NK-92 (cell line): ENCODE measurements around the gene CTPS1.

Source experiments
- DNase-seq: peaks from one replicate; lab custom pipeline; 2025; ENCODE audit not compliant: unreplicated experiment; lab: John Stamatoyannopoulos, UW

Gene CTPS1

DNA sequence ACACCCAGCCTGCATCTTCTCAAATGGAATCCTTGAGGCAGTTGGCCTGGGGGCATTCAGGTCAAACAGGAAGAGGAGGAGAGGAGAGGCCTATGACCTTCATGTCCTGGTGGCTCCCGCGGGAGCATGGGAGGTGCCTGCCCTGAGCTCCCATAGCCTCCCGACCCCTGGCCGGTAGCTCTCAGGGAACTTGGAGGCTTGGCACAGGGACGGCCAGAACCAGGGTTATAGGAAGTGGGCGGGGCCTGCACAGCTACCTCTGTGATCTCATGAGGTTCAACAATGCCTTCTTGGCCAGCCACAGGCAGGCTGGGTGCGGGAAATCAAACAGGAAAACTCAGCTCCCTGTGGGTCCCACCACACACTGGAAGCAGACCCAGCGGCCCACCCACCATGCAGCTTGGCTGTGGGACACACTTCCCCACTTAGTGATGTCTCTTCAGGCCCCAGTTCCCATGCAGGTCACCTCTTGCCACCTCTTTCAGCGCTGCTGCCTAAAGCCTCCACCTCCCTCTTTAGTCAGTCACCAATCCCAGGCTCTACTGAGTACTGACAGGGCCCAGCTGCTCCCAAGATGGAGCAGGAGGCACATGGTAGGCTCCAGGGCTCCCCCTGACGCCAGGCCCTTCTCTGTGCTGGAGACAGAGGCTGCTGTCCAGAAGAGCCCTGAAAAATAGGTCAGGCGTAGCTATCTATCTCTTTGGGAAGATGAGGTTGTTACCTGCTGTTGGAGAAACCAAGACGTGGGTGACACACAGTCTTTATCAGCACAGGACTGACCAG is 42.2 kb downstream of the CTPS1 start, which contains the start of gene SLFNL1:
SLFNL1 (minus strand) TSS at position 200 of the 783 bp plus-strand sequence. CDS start 1,065 bp downstream, outside the sequence.
- no peak for DNase-seq

DNA sequence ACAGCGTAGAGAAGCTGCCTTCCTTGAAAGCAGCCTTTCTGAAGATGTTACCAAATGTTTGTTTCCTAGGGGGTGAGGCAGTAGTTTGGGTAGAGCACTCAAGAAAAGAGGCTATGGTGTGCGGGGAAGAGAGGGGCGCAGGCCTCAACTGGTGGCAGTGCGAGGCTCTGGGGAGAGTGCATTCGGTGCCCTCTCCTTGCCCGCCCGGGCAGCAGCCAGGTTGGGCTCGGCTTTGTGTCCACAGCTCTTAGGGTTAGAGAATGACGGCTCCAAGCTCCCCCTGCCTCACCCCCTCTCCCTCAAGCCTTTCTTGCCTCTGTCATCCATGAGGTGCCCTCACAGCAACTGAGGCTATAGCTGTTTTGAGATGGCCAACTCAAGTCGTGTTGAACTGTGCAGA is 42.9 kb downstream of the CTPS1 start:
- DNase-seq: no peak

DNA sequence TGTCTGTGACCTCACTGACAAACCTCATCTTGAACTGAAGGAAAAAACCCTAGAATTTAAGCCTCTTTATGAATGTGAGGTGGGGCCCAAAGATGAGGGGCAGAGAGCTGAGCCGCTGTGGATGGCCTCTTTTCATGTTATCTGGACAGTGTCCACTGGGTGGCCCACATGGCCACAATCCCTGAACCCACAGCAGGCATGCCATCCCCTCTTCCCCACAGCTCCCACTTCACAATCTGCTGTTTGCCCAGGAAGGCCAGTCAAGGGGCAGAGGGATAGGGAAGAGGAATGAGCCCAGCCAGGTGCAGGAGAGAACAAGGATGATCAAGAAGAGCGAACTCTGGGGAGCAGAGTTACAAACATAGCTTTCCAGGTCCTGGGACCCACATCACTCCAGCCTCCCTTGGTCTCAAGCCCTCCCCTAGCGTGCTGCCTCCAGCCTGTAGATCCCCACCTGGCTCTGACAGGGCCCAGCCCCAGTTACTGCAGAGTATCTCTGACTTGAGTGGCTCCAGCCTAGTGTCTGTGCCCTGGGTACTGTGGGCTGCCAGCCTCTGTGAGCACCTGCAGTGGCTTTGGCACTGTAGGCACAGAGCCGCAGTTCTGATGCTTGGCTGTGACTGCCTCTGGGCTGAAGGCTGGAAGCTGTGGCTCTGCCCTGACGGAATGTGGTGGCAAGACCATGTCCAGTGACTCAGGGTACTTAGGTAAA is 43.9 kb downstream of the CTPS1 start:
- no peak for DNase-seq

DNA sequence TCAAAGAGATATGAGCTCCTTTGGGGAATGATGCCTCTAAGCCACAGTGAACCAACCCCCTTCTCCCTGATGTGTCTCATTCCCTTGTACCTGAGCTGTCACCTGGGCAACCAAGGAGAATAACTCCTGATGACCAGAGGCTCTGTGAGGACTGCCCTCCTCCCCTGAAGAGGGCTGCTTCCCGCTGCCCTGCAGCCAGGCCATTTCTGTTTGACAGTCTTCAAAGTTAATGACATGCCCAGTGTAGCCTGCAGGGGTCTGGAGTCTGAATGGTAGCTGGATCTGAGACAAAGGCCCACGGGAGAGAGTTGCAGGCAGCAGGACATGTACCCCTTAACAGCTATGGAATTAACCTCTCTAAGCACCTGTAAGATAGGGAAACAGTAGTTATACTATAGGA is 45.5 kb downstream of the CTPS1 start:
- no peak for DNase-seq

DNA sequence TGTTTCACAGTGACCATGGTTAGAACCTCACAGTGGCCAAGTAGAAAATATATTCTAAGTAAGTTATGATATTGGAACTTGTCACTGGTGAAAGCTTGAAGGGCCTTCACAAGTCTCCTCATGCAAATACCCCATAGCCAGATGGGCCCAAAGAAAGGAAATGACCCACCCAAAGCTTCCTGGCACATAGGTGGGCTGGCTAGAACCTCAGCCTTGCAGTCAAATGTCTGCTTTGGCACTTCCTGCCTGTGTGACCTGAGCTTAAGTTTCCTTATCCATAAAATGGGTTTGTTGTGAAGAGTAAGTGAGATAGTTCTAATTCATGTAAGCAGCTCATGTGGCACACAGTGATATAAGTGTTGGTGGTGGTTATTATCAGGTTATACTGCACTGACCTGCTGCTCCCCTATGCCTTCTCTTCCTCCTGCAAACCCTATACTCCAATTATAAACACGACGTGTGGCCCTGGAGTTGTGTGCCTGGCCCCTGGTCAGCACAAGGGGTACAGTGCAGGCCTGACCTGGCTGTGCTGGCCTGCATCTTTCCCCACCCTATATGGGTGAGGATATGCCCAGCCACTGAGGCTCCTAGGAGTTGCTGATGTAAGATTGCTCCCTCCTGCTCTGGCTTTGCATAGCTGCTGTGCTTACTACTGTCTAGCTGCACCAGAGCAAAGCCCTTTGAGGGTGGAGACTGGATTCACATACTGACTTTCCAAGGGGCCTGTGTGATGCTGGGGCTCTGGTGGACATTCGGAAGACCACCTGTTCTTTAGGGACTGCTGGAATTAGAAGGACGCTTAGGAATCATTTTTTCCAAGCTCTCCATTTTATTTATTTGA is 46.7 kb downstream of the CTPS1 start:
- DNase-seq: no peak

DNA sequence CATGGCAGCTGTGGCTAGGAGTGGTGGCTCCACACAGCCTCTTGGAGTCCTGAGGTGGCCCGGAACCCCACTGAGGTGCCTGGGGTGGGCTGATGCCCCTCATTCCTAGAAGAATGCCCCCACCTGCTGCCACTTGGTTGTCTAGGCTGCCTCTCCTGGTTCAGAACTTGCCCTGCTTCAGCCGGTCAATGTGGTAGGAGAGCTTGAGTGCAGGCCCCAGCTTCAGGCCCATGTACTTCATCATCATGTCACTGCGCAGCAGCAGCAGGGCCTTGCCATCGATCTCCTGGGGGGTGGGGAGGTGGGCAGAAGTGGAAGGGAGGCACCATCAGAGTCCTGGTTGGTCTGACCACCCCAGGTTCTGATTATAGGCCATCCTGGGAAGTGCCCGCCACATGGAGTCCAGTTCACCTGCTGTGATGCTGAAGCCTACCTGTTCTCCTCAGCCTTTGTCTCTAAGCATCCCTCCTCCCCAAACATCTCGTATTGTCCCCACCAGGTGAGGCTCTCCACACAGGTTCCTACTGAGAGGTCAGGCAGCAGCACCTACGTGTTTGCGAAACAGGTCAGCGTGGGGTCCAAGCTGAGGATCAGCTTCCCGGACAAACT is 48.6 kb downstream of the CTPS1 start:
- DNase-seq: no peak

DNA sequence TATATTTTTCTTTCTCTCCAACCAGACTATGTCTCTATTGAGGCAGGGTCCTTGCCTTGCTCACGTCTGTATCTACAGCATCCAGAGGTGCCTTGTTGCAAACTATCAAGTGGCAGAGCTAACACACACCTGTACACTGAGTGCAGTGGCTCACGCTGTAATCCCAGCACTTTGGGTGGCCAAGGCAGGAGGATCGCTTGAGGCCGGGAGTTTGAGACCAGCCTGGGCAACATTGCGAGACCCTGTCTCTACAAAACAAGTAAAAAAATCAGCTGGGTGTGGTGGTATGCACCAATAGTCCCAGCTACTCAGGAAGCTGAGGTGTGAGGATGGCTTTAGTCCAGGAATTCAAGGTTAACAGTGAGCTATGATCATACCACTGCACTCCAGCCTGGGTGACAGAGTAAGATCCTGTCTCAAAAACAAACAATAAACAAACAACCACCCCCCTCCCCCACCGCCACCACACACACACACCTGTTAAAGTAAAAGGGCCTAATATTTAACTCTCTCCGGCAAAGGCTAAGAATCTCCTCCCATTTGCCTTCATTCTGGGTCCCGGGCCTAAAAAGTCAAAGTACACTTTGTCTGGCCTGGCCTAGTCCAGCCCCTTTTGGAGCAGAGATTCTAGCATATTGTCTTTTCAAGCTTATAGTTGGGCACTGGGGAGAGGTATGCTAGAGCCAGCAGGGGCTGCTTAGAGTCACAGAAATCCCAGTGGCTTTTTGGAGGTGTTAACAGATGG is 51.5 kb downstream of the CTPS1 start:
- DNase-seq: no peak

DNA sequence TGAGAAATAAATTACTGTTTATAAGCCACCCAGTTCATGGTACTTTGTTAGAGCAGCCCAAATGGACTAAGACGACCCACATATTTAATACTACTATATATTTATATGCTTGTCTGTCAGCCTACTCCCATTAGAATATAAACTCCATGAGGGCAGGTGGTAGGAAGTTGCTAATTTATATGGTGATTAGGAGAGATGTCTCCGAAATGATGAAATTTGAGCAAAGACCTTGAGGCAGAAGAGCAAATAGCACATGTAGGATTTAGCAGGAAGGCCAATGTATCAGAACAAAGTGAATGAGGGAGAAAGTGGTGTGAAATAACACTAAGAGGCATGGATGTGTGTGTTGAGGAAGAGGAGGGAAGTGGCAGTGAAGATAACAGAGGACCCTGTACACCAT is 52.7 kb downstream of the CTPS1 start:
- DNase-seq: no peak

DNA sequence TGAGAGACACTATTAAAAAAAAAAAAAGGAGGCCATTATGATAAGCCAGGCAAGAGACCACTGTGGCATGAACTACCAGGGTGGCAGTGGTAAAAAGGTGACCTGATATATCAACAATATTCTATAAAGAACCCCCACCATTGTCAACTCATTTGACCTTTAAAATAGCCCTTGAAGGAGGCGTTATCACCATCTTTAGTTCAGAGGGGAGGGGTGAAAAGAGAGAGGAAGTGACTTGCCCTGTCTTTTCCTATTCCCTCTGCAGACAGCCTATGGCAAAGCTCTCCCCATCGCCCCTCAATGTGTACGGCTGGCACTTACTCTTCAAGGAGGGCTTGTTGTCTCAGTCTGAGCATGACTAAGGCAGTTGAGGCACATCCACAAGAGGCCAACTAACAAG is 53.8 kb downstream of the CTPS1 start:
- DNase-seq: no peak

DNA sequence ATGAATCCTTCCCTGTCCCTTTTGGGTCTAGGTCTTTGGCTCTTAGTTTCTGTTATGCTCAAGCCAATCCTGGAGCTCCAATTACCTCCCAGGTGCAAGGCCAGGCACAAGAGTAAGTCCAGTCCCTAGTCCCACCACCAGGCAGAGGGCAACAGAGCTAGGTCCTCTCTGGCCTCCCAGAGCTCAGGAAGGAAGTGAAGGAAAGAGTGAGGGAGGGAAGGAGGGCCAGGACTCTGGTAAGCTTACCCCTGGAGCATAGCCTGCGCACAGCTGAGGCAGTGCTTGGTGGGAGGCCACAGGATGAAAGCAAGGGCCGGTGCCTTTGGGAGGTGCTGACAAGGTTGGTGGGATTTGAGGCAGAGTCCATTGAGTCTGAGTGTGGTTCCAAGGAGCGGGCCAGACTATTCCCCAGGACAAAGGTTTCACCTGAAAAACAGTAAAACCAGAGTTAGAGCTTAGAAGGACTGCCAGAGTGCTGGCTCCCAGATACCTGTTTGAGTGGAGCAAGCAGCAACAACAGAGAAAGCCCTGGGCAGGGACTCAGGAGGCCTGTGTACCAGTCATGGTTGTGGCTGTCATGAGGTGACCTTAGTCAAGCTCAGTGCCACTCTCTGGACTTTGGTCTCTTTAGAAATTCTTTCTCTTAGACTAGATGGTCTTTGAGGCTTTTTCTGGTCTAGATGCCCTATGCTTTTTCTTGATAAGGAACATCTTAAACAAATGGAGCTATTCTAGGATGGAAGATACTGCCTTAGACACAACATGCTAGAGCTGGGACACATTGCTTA is 57.8 kb downstream of the CTPS1 start:
- no peak for DNase-seq

DNA sequence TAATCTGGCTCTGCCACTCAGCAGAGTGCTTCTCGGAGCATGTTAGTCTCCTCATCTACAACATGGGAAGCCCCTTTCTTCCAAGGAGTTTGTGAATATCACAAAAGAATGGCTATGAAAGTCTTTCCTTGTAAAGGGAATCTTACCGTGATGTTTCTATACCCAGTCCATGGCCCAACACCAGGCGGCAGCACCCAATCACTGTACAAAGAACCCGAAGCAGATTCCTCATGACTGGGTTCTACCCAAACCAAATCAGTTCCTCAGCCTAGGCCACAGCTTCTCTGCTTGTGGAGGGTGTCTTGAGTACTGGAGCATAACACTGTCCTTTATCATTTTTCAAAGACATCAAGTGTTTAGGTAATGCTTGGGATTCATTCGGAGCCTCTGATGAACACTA is 58.6 kb downstream of the CTPS1 start:
- no peak for DNase-seq

DNA sequence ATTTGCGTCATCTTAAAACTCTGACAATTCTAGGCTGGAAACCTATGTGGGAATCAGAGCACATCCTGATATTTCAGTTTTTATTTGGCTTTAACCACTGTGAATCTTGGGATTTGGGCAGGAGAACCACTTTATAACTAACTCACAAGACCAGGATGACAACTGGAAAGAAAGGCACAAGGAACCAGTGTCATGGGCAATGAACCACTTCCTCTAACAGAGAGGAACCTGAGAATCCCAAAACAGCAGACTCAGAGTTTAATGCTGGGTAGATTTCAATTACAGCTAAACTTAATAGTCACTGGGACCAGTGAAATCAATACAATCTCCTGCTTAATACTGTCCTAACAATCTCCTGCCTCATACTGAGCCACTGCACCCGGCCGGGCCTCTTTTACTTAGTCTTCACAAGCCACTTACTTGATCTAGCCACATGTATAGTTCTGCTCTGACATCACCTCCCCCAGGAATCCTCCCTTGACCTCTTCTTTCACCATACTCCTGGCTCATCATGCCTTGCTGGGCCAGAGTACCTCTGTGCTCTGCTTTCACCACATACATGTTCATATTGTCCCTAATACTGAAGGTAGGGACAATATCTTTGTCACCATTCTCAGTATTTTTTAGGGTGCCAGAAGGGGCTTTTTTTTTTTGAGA is 62.2 kb downstream of the CTPS1 start:
- no peak for DNase-seq

DNA sequence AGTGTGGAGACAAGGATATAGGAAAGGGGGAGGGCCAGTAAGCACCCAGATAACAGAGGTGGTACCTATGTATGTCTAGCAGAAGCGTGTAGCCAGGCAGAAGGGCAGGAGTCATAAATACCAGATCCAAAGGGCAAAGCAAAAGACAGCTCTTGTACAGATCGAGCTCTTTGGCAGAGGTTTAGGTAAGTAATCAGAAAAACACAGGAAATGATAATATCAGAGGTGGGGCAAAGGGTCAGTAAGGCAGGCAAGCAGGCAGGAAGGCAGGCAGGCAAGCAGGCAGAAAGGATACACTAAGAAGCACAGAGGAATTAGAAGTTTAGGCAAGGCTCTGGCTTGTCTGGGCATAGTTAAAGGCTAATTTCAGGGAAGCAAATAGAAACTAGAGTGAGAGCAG is 64.7 kb downstream of the CTPS1 start:
- no peak for DNase-seq

DNA sequence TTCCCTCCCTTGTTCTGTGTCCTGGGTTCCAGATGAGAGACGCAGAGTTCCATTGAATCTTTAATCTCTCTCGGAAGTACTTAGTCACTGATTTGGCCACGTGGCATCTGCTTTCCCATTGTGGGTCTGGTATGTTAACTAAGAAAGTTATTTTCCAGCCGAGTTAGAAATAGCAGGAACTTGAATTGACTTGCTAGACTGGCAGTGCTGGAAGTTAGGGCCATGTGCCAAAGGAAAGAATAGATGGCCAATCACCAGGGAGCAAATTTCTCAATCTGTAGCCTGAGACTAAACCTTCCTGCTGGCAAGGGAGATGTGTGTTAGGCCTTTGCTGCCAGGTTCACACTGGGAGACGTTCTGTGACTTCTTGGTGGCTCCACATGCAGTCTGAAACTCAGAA is 66.2 kb downstream of the CTPS1 start:
- DNase-seq: no peak

DNA sequence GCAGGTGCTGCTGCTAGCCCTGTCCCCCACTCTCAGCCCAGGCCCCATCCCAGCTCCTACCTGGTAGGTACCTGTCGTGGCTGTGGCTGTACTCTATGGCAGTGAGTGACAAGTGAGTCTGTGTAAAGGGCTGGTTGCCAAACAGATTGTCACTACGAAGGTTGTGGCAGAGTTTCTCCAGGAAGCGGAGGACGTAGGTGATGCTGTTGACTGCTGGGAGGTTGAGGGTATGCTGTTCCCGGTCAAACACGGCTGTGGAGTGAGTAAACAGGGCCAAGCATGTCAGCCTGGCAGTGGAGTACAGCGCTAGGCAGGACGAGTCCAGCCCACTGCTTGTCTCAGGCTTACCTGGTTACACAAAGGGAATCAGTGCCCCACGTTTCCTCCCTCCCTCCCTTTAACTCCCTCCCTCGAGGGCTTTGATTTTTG is 66.9 kb downstream of the CTPS1 start:
- DNase-seq: no peak

DNA sequence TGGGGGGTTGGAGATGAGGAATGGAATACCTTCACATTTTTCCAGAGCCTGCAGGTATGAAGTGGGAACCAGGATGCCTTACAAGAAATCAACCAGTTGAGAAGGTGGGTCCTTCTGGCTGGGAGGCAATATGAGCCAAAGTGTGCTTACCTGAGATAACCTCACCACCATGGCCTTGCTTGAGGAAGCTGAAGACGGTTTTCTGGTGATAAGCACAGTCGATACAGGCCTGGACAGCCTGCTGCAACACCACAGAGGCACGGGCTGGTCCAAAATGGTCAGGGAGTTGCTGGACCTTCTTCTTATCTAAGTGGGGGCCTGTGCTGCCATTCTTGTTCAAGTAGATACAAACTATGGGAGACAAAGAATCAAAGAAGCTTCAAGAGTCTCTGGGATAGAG is 69.0 kb downstream of the CTPS1 start:
- DNase-seq: no peak

DNA sequence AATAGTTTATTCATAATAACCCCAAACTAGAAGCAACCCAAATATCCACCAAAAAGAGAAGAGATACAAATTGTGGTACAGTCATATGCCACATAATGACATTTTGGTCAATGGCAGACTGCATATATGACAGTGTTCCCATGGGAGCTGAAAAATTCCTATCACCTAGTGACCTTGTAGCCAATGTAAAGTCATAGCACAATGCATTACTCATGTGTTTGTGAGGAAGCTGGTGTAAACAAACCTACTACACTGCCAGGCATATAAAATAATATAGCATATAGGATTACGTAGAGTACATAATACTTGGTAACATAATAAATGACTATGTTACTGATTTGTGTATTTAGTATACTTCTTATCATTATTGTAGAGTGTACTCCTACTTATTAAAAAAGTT is 71.5 kb downstream of the CTPS1 start:
- no peak for DNase-seq

DNA sequence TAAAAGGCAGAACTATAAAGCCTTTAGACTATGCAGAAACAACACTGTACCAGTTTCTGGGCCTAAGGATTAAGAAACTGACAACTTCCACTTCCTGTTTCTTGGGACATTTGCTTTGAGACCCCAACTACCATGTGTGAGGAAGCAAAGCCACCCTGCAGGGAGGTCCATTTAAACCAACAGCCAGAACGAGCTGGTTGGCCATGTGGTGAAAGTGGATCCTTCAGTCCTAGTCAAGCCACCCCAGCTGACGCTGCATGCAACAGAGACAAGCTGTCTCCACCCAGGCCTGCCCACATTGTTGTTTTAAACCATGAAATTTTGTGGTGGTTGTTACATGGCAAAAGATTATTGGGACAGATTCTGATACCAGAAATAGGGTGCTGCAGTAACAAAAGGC is 73.8 kb downstream of the CTPS1 start:
- no peak for DNase-seq

DNA sequence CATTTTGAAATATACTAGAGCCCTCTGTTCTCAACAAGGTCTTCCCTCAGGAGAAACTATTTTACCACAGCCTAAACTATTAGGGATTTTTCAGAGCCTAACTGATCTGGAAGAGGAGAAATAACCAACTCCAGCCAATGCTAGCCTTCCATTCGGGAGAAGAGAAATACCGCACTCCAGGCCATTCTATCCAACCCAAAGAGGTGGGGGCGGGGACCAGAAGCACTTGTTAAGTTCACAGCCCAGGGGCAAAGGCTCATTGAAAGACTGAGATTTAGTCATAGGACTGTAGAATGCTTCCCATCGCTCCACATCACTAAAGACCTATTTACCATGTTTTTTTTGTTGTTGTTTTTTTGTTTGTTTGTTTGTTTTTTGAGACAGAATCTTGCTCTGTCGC is 77.4 kb downstream of the CTPS1 start:
- no peak for DNase-seq
